Measurements from ENCODE around the gene THYN1. TPM values are rescaled to one million over a fixed set of nuclear protein-coding genes. Genes with fewer than 3 reads are reported as not detected.

The THYN1 gene
- total and polyA plus RNA-seq, 2 donors (not counting 3 experiments of a cell fraction or from before 2014, with no cell fraction given): 35.7 to 38.0 TPM

- Histone ChIP-seq H3K4me1 (ENCODE audit: control insufficient read depth, extremely low read depth, insufficient read depth, low read length) (no peaks in the 10 kb centered on the region), H3K9ac (replicated peaks; ENCODE audit: extremely low read depth, insufficient read depth, low read length) (no peak overlapping the region), H3K4me3 (replicated peaks in 1 of 3; ENCODE audit: insufficient read depth in 1 of 3, low read depth in 1 of 3, low read length in 3 of 3) (no peak overlapping the region), H4K20me1 (replicated peaks; ENCODE audit: control insufficient read depth, extremely low read depth, insufficient read depth, low read length) (no peaks in the 10 kb centered on the region), H3K4me2 (ENCODE audit: insufficient read depth, low read length) (no peak overlapping the region), H3K9me1 (replicated peaks; ENCODE audit: control insufficient read depth, extremely low read depth, insufficient read depth, low read length) (no peaks in the 10 kb centered on the region), H3K9me3 (replicated peaks; ENCODE audit: control insufficient read depth, insufficient read depth, low read length) (no peaks in the 10 kb centered on the region), H3K79me2 (ENCODE audit: control insufficient read depth, insufficient read depth, low read length) (no peaks in the 10 kb centered on the region), H3K27me3 (ENCODE audit: control insufficient read depth in 2 of 2, insufficient read depth in 2 of 2, low read length in 2 of 2) (no peaks in the 10 kb centered on the region), H3K27ac (ENCODE audit: insufficient read depth, low read depth, low read length) (no peak overlapping the region), H3K36me3 (ENCODE audit: control insufficient read depth in 2 of 2, extremely low read depth in 1 of 2, insufficient read depth in 2 of 2, low read length in 2 of 2) (no peaks in the 10 kb centered on the region), H2AFZ (ENCODE audit: low read depth, low read length) (no peak overlapping the region)
- DNase-seq (ENCODE audit: low read depth, low spot score): no peak
- BruUV-seq (replicated peaks): no TSS peak
- TF ChIP-seq GATA2 (IDR thresholded peaks at IDR 0.05; ENCODE audit: insufficient read depth, insufficient read length, low read depth, low read length) (no peak), CTCF (IDR thresholded peaks at IDR 0.05; ENCODE audit: extremely low read depth in 1 of 2, insufficient read depth in 1 of 2, low read depth in 1 of 2, low read length in 2 of 2) (no peak), POLR2AphosphoS5 (IDR thresholded peaks at IDR 0.05; ENCODE audit: insufficient read depth, low read depth, low read length) (no peak), FOS (IDR thresholded peaks at IDR 0.05; ENCODE audit: borderline replicate concordance, insufficient read depth, low read length) (no peak), POLR2A (IDR thresholded peaks at IDR 0.05; ENCODE audit: low read depth, low read length) (no peak), MAX (IDR thresholded peaks at IDR 0.05; ENCODE audit: insufficient read depth, insufficient read length) (no peak), EZH2 (IDR thresholded peaks at IDR 0.05; ENCODE audit: borderline replicate concordance, low read depth, low read length, severe bottlenecking) (no peak)
- no peak for FAIRE-seq
- intact Hi-C loops (cut with micrococcal nuclease) (no loop called here), dilution Hi-C loops (cut with MboI; ENCODE audit: extremely low pct_ligation_motif_present, low sequenced_read_pairs) (no loop called here)
- CTCF ChIA-PET: no interaction called here
- POLR2A ChIA-PET: no interaction called here
These were observed 35.3 kb upstream of the THYN1 start for GRCh38 chr11:134288486-134288885.

All from endothelial cell of umbilical vein (primary cell).